ENCODE results near the gene HLA-DMA.

Gene HLA-DMA

DNA sequence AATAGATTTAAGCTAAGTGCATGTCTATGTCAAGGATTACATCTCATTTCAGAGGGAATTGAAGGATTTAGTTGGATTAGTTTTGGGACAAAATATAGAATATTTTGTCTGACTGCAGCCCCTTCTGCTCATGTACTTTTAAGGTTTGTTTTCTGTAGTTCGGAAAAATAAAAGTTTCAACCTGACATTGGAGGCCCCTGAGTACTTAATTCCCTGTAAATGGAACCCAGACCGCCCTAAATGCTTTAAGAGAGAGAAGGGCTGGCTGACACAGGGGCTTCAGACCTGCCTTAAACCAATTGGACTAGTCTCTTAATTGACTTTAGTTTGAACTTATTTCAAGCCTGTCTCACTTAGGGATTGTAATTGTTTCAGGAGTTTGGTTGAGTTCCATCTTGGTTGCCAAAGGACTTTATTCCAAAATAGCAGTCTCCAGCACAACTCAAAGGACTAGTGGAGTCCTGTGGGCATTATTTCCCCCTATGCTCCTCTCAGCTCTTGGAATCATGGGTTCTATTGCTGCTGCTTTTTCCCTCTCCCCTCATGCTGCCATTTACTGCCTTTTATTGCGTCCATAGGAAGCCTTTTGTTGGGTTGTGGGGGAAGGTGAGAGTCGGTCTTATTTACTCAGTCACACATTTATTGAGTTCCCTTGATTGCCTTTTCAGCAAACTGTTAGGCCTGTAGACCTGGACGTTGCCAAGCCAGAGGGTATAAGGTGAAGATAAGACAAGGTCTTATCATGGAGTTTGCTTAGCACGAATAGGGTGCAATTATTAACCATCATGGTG is 30.0 kb upstream of the HLA-DMA start:
- Histone ChIP-seq H3K27ac (ENCODE audit: low read length) (no peak overlapping the region), H3K36me3 (ENCODE audit: control insufficient read depth, low read depth, low read length) (peaks cover 42% of the 10 kb centered on the region), H3K9me3 (ENCODE audit: control insufficient read depth, low read depth, low read length) (no peaks in the 10 kb centered on the region), H3K4me3 (ENCODE audit: low read length) (no peak overlapping the region), H3K9ac (ENCODE audit: low read length) (no peak overlapping the region), H3K27me3 (ENCODE audit: control insufficient read depth, insufficient read depth, low read length) (no peaks in the 10 kb centered on the region), H3K4me1 (ENCODE audit: control insufficient read depth, low read depth, low read length) (peaks cover 5% of the 10 kb centered on the region)

DNA sequence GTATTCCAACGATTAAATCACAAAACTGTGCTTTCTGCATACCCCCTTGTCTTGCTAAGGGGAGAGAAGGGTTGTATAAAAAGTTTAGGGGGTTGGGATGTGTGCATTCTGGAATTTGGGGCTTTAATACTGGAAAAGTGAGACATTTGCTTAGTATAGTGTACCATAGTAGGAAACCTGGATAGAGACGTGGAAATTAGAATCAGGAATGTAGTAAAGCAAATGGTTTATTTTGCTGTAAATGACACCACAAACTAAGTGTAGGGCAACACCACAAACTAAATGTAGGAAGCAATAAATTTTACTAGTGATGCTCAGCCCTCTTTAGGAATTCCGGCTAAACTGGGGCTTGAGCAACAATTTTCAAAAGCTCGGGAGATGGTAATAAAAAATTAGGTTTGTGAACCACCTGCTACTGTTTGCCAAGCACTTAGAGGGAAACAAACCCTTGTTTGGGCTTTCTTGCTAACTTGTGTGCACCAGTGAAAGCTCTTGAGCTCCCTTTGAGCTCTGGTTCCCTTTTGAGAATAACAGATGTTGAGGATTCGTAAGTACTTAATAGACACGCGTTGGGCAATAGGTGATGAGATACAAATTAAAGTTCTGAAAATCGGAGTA is 29.3 kb upstream of the HLA-DMA start:
- H3K4me3 ChIP-seq (ENCODE audit: low read length) = no peak overlapping the region
- H3K36me3 ChIP-seq (ENCODE audit: control insufficient read depth, low read depth, low read length) = peaks cover 49% of the 10 kb centered on the region
- H3K9me3 ChIP-seq (ENCODE audit: control insufficient read depth, low read depth, low read length) = no peaks in the 10 kb centered on the region
- H3K9ac ChIP-seq (ENCODE audit: low read length) = no peak overlapping the region
- no peaks in the 10 kb centered on the region for H3K27me3 ChIP-seq (ENCODE audit: control insufficient read depth, insufficient read depth, low read length)
- no peak overlapping the region for H3K27ac ChIP-seq (ENCODE audit: low read length)
- H3K4me1 ChIP-seq (ENCODE audit: control insufficient read depth, low read depth, low read length) = peaks cover 5% of the 10 kb centered on the region

DNA sequence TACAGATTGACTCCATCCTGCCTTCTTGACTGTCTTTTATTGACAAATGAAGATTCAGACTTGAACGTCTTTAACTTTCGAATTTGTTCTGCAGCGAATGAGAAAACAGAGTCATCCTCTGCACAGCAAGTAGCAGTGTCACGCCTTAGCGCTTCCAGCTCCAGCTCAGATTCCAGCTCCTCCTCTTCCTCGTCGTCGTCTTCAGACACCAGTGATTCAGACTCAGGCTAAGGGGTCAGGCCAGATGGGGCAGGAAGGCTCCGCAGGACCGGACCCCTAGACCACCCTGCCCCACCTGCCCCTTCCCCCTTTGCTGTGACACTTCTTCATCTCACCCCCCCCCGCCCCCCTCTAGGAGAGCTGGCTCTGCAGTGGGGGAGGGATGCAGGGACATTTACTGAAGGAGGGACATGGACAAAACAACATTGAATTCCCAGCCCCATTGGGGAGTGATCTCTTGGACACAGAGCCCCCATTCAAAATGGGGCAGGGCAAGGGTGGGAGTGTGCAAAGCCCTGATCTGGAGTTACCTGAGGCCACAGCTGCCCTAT is 27.7 kb upstream of the HLA-DMA start:
- H3K27ac ChIP-seq (ENCODE audit: low read length) = no peak overlapping the region

DNA sequence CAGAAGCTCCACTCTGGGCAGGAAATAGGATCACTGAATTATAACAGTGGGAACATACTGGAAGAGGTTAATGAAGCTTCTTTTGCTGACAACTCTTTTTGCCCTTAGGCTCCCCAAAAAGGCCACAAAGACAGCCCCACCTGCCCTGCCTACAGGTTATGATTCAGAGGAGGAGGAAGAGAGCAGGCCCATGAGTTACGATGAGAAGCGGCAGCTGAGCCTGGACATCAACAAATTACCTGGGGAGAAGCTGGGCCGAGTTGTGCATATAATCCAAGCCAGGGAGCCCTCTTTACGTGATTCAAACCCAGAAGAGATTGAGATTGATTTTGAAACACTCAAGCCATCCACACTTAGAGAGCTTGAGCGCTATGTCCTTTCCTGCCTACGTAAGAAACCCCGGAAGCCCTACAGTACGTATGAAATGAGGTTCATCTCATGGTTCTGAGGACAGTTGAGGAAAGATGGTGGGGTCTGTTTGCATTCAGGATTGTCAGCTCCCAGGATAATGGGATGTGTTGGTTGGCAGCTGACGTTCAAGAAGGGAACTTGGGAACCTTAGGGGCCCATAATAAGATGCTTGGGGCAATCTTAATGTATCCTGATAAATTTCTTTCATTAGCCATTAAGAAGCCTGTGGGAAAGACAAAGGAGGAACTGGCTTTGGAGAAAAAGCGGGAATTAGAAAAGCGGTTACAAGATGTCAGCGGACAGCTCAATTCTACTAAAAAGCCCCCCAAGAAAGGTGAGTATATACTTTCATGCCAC is 27.0 kb upstream of the HLA-DMA start:
- Histone ChIP-seq H3K27ac (ENCODE audit: low read length) (no peak overlapping the region), H3K4me1 (ENCODE audit: control insufficient read depth, low read depth, low read length) (peaks cover 5% of the 10 kb centered on the region), H3K27me3 (ENCODE audit: control insufficient read depth, insufficient read depth, low read length) (no peaks in the 10 kb centered on the region), H3K4me3 (ENCODE audit: low read length) (no peak overlapping the region), H3K9me3 (ENCODE audit: control insufficient read depth, low read depth, low read length) (no peaks in the 10 kb centered on the region), H3K9ac (ENCODE audit: low read length) (no peak overlapping the region), H3K36me3 (ENCODE audit: control insufficient read depth, low read depth, low read length) (peaks cover 72% of the 10 kb centered on the region)

More for the DNA sequence above, 27.7 kb upstream of the HLA-DMA start:
- Histone ChIP-seq H3K4me1 (ENCODE audit: control insufficient read depth, low read depth, low read length) (peaks cover 5% of the 10 kb centered on the region), H3K9ac (ENCODE audit: low read length) (no peak overlapping the region), H3K9me3 (ENCODE audit: control insufficient read depth, low read depth, low read length) (no peaks in the 10 kb centered on the region), H3K4me3 (ENCODE audit: low read length) (no peak overlapping the region), H3K36me3 (ENCODE audit: control insufficient read depth, low read depth, low read length) (peaks cover 65% of the 10 kb centered on the region), H3K27me3 (ENCODE audit: control insufficient read depth, insufficient read depth, low read length) (no peaks in the 10 kb centered on the region)

DNA sequence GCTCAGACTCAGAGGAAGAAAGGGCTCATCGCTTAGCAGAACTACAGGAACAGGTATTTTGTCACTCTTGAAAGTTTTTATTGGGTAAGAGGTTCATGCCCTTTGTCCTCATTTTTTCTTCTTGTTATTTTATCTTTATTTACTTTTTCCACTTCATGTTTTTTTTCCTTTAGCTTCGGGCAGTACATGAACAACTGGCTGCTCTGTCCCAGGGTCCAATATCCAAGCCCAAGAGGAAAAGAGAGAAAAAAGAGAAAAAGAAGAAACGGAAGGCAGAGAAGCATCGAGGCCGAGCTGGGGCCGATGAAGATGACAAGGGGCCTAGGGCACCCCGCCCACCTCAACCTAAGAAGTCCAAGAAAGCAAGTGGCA is 25.0 kb upstream of the HLA-DMA start:
- H3K4me1 ChIP-seq (ENCODE audit: control insufficient read depth, low read depth, low read length) = peaks cover 5% of the 10 kb centered on the region
- H3K36me3 ChIP-seq (ENCODE audit: control insufficient read depth, low read depth, low read length) = peaks cover 92% of the 10 kb centered on the region
- H3K4me3 ChIP-seq (ENCODE audit: low read length) = no peak overlapping the region
- no peak overlapping the region for H3K27ac ChIP-seq (ENCODE audit: low read length)
- H3K27me3 ChIP-seq (ENCODE audit: control insufficient read depth, insufficient read depth, low read length) = no peaks in the 10 kb centered on the region
- no peak overlapping the region for H3K9ac ChIP-seq (ENCODE audit: low read length)
- H3K9me3 ChIP-seq (ENCODE audit: control insufficient read depth, low read depth, low read length) = no peaks in the 10 kb centered on the region

DNA sequence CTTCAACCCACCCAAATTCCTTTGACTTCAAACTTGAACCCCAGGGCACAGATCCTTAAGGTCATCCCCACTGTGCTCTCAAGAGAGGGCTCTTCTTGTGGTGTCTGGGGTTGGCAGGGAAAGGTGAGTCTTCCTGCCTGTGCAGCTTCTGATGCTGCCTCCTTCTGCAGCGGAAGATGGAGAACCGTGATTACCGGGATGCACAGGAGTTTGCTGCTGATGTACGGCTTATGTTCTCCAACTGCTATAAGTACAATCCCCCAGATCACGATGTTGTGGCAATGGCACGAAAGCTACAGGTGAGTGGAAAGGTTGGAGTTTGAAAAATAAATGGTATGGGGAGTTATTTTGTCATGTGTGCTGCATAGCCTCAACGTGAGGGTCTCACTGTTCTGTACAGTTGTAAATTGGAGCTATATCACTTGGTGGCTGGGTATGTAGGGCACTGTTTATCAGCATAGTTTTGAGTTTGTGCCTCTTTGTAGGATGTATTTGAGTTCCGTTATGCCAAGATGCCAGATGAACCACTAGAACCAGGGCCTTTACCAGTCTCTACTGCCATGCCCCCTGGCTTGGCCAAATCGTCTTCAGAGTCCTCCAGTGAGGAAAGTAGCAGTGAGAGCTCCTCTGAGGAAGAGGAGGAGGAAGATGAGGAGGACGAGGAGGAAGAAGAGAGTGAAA is 24.5 kb upstream of the HLA-DMA start:
- H3K9ac ChIP-seq (ENCODE audit: low read length) = no peak overlapping the region
- H3K4me3 ChIP-seq (ENCODE audit: low read length) = no peak overlapping the region
- peaks cover 5% of the 10 kb centered on the region for H3K4me1 ChIP-seq (ENCODE audit: control insufficient read depth, low read depth, low read length)
- H3K27ac ChIP-seq (ENCODE audit: low read length) = no peak overlapping the region
- peaks cover 97% of the 10 kb centered on the region for H3K36me3 ChIP-seq (ENCODE audit: control insufficient read depth, low read depth, low read length)
- no peaks in the 10 kb centered on the region for H3K27me3 ChIP-seq (ENCODE audit: control insufficient read depth, insufficient read depth, low read length)
- no peaks in the 10 kb centered on the region for H3K9me3 ChIP-seq (ENCODE audit: control insufficient read depth, low read depth, low read length)

DNA sequence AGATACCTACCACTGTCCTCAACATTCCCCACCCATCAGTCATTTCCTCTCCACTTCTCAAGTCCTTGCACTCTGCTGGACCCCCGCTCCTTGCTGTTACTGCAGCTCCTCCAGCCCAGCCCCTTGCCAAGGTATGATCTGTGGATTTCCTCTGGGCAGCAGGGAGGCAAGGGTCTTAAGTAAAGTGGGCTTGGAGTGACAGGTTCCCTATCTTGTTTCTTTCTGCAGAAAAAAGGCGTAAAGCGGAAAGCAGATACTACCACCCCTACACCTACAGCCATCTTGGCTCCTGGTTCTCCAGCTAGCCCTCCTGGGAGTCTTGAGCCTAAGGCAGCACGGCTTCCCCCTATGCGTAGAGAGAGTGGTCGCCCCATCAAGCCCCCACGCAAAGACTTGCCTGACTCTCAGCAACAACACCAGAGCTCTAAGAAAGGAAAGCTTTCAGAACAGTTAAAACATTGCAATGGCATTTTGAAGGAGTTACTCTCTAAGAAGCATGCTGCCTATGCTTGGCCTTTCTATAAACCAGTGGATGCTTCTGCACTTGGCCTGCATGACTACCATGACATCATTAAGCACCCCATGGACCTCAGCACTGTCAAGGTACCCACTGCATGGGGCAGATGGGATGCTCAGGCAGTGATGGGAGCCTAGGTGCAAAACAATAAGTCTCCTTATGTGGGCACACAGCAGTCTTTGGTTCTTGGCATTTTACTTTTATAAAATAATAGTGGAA is 23.6 kb upstream of the HLA-DMA start:
- H3K9me3 ChIP-seq (ENCODE audit: control insufficient read depth, low read depth, low read length) = no peaks in the 10 kb centered on the region
- peaks cover 94% of the 10 kb centered on the region for H3K36me3 ChIP-seq (ENCODE audit: control insufficient read depth, low read depth, low read length)
- H3K4me1 ChIP-seq (ENCODE audit: control insufficient read depth, low read depth, low read length) = peaks cover 5% of the 10 kb centered on the region
- no peaks in the 10 kb centered on the region for H3K27me3 ChIP-seq (ENCODE audit: control insufficient read depth, insufficient read depth, low read length)
- H3K9ac ChIP-seq (ENCODE audit: low read length) = no peak overlapping the region
- no peak overlapping the region for H3K4me3 ChIP-seq (ENCODE audit: low read length)
- no peak overlapping the region for H3K27ac ChIP-seq (ENCODE audit: low read length)

DNA sequence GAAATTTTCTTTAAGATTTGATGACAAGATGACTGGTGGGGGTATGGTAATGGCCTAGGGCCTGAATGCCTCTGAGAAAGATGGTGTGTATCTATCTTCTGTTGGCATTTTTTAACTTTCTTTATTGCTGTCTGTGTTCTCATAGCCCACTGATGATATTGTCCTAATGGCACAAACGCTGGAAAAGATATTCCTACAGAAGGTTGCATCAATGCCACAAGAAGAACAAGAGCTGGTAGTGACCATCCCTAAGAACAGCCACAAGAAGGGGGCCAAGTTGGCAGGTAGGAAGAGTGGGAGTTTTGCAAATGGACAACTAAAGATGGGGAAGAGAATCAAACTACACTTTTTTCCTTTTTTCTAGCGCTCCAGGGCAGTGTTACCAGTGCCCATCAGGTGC is 23.0 kb upstream of the HLA-DMA start:
- Histone ChIP-seq H3K4me1 (ENCODE audit: control insufficient read depth, low read depth, low read length) (peaks cover 5% of the 10 kb centered on the region), H3K27ac (ENCODE audit: low read length) (no peak overlapping the region), H3K9me3 (ENCODE audit: control insufficient read depth, low read depth, low read length) (no peaks in the 10 kb centered on the region), H3K4me3 (ENCODE audit: low read length) (peak overlapping the region; percentile 89), H3K9ac (ENCODE audit: low read length) (no peak overlapping the region), H3K36me3 (ENCODE audit: control insufficient read depth, low read depth, low read length) (peaks cover 88% of the 10 kb centered on the region), H3K27me3 (ENCODE audit: control insufficient read depth, insufficient read depth, low read length) (no peaks in the 10 kb centered on the region)

DNA sequence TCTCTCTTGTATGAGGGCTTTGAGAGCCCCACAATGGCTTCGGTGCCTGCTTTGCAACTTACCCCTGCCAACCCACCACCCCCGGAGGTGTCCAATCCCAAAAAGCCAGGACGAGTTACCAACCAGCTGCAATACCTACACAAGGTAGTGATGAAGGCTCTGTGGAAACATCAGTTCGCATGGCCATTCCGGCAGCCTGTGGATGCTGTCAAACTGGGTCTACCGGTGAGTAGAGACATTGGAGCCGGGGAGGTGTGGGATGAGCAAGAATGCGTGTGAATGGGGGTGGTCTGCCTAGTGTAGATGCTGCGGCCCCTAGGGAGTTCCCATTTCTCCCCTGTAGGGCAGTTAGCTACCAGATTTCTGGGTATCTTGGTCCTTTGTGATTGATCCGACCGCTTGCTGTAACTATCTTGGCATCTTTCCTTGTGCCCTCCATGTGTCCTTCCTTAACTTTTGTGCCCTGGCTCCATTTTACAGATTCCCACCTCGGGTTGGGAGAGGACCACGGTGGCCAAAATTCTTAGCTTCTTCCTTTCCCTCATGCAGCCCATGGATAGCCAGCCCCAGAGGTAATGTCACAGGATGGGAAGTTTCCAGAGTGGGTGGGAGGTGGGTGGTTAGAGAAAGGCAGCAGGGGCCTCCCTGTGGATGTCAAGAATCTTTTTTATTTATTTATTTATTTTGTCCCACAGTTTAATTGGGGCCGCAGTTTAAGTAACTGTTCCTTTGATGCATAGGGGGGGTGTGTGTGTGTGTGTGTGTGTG is 21.8 kb upstream of the HLA-DMA start:
- peaks cover 76% of the 10 kb centered on the region for H3K36me3 ChIP-seq (ENCODE audit: control insufficient read depth, low read depth, low read length)

DNA sequence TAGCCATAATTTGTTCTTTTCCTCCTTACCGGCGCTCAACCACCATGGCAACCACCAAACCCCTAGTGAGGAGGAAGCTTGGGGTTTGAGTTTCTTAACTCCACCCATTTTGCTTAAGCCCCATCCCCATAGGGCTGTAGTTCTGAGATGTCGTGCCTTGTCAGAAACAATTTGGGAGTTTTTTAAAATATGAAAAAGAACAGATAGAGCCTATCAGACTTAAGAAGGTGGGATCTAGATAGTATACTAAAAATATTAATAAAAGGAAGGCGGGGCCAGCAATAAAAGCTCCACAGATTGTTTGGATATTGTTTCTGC is 21.1 kb upstream of the HLA-DMA start:
- H3K27ac ChIP-seq (ENCODE audit: low read length) = no peak overlapping the region
- H3K4me1 ChIP-seq (ENCODE audit: control insufficient read depth, low read depth, low read length) = peaks cover 5% of the 10 kb centered on the region
- no peaks in the 10 kb centered on the region for H3K27me3 ChIP-seq (ENCODE audit: control insufficient read depth, insufficient read depth, low read length)
- H3K36me3 ChIP-seq (ENCODE audit: control insufficient read depth, low read depth, low read length) = peaks cover 68% of the 10 kb centered on the region
- H3K9ac ChIP-seq (ENCODE audit: low read length) = peak overlapping the region; percentile 88
- peak overlapping the region; percentile 89 for H3K4me3 ChIP-seq (ENCODE audit: low read length)
- H3K9me3 ChIP-seq (ENCODE audit: control insufficient read depth, low read depth, low read length) = no peaks in the 10 kb centered on the region

More for the DNA sequence above, 21.8 kb upstream of the HLA-DMA start:
- Histone ChIP-seq H3K9ac (ENCODE audit: low read length) (peak overlapping the region; percentile 88), H3K9me3 (ENCODE audit: control insufficient read depth, low read depth, low read length) (no peaks in the 10 kb centered on the region), H3K4me1 (ENCODE audit: control insufficient read depth, low read depth, low read length) (peaks cover 5% of the 10 kb centered on the region), H3K4me3 (ENCODE audit: low read length) (peak overlapping the region; percentile 89), H3K27me3 (ENCODE audit: control insufficient read depth, insufficient read depth, low read length) (no peaks in the 10 kb centered on the region), H3K27ac (ENCODE audit: low read length) (no peak overlapping the region)
